Gastrocnemius medialis (tissue), 4 donors: ENCODE measurements around the gene S100A14. TPM values are rescaled to one million over a fixed set of nuclear protein-coding genes. Genes with fewer than 3 reads are reported as not detected.

Source experiments
- ATAC-seq, 2 donors: fragments of 150-250 bp; one replicate each; pipeline ENCODE4 v1.9.1; 2016
- DNase-seq, 2 donors: peaks; one replicate each; pipeline ENCODE4 v3.0.0-alpha.2; 2019
- H3K27ac ChIP-seq, 4 donors: fragments of 200-600 bp; sonication (generic); 1 replicate in 1 of 4; 2 replicates in 3 of 4; pipeline ENCODE4 v1.5.1; 2016 to 2018; ENCODE audit warnings: mild to moderate bottlenecking in 2 of 4, moderate library complexity in 1 of 4
- H3K27me3 ChIP-seq, 3 donors: fragments of 200-600 bp; sonication (generic) in 2 of 3; 1 replicate in 1 of 3; 2 replicates in 2 of 3; pipeline versions ENCODE4 v1.5.1 to v1.6.0; 2016 to 2019; ENCODE audit warnings: mild to moderate bottlenecking in 1 of 3, moderate library complexity in 1 of 3
- H3K36me3 ChIP-seq, 2 donors: fragments of 200-600 bp; sonication (generic) in 1 of 2; one replicate each; pipeline ENCODE4 v1.5.1; 2017 to 2018
- H3K4me1 ChIP-seq, 2 donors: fragments of 200-600 bp; sonication (generic) in 1 of 2; one replicate each; pipeline ENCODE4 v1.5.1; 2016 to 2017; ENCODE audit warnings: mild to moderate bottlenecking in 2 of 2
- H3K4me3 ChIP-seq, 4 donors: fragments of 200-600 bp; sonication (generic) in 3 of 4; 1 replicate in 1 of 4; 2 replicates in 3 of 4; pipeline ENCODE4 v1.5.1; 2016 to 2019; ENCODE audit warnings: mild to moderate bottlenecking in 2 of 4
- H3K9me3 ChIP-seq, 3 donors: fragments of 200-600 bp; sonication (generic) in 2 of 3; 1 replicate in 1 of 3; 2 replicates in 2 of 3; pipeline ENCODE4 v1.5.1; 2016 to 2019
- POLR2A ChIP-seq, 2 donors: fragments of 450-650 bp; IDR thresholded peaks; one replicate each; pipeline ENCODE4 v1.6.1; 2017; ENCODE audit warnings: antibody characterized with exemption in 2 of 2, mild to moderate bottlenecking in 2 of 2, moderate library complexity in 2 of 2
- in situ Hi-C, 4 donors: fragments of 200-750 bp; cut with MboI; loops; one replicate each; pipeline versions ENCODE4 v1.15.0 to v1.8.0; 2017; ENCODE audit warnings: low sequenced_read_pairs in 4 of 4
- intact Hi-C: fragments of 100-400 bp; cut with DNase I; formaldehyde crosslinking; loops from one replicate; pipeline ENCODE4 v1.15.1; 2023; ENCODE audit warnings: low total_unique reads
- total RNA-seq, 4 donors: library from RNA; depleted of rRNA; stranded (reverse); fragments of >200 nt; gene quantifications; one replicate each; pipeline versions ENCODE4 v1.1.0 to v1.2.3, GENCODE V29; 2016
- TF ChIP-seq, protein P1 (sequence below), 5 experiments: fragments of 450-650 bp in 3 of 5; fragments of 200-600 bp in 2 of 5; sonication (generic) in 2 of 5; IDR thresholded peaks in 4 of 5; conservative IDR thresholded peaks in 1 of 5; 1 replicate in 4 of 5; 2 replicates in 1 of 5; pipeline ENCODE4 v1.5.1; 2016 to 2019; ENCODE audit warnings: antibody characterized with exemption in 5 of 5, mild to moderate bottlenecking in 3 of 5, moderate library complexity in 3 of 5

S100A14 gene
- total RNA-seq, 4 donors from 2014 or later: 1.8 TPM; not detected in 3

DNA sequence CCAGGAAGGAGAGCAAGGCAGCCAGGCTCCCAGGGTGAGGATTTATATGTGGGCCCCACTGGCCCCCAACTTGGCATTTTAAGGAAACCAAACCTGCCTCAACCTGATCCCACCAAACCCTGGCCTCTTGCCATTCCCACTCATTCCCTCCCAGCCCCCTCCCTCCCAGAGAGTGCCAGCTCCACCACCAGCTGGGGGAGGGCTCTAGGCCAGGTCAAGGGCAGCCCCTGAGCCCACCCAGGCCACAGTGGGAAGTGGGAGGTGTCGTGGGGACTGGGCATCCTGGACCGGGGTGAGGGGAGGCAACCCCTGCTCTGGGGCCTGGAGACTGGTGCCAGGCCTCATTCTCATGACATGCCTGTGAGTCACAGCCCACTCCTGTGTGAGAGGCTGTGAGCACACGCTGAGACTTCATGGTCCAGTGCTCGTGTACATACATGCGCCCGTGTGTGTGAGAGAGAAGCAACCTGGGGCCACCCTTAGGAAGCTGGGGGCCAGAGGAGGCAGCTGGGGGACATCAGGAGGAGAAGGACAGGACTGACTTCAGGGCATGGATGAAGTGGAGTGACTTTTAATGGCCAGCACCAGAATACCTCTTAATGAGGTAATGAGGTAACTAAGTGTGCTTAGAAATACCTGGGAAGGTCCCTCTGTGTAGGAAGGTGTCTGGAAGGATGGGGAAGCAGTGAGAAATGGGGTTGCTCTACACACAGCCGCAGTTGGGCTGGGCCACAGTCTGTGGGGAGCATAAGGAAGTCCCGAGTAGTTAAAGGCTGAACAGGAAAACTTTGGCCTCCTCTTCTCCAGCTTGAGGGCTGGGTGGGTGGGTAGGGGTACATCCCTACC is 50.4 kb downstream of the S100A14 start, which contains the start of gene S100A2:
Gene S100A2, minus strand, starts transcription at position 316 of the 846 bp plus-strand sequence. CDS start 1,967 bp downstream, outside the sequence.
- H3K4me3 ChIP-seq: peak within 1 kb of the TSS in 1 of 4 donors; percentile 8
- TF ChIP-seq, protein P1, sequence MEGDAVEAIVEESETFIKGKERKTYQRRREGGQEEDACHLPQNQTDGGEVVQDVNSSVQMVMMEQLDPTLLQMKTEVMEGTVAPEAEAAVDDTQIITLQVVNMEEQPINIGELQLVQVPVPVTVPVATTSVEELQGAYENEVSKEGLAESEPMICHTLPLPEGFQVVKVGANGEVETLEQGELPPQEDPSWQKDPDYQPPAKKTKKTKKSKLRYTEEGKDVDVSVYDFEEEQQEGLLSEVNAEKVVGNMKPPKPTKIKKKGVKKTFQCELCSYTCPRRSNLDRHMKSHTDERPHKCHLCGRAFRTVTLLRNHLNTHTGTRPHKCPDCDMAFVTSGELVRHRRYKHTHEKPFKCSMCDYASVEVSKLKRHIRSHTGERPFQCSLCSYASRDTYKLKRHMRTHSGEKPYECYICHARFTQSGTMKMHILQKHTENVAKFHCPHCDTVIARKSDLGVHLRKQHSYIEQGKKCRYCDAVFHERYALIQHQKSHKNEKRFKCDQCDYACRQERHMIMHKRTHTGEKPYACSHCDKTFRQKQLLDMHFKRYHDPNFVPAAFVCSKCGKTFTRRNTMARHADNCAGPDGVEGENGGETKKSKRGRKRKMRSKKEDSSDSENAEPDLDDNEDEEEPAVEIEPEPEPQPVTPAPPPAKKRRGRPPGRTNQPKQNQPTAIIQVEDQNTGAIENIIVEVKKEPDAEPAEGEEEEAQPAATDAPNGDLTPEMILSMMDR (IDR thresholded peaks at IDR 0.05 in 4 of 5, conservative IDR thresholded peaks at IDR 0.05 in 1 of 5): no peak
- peak; percentile 29 to 33 for TF ChIP-seq POLR2A (IDR thresholded peaks at IDR 0.05)
- ATAC-seq (peak; percentile 48 to 65), DNase-seq (peak; percentile 67 to 77)
- no peaks in the 10 kb centered on the region for H3K36me3 ChIP-seq
- in situ Hi-C loops: loop anchor here in 3 of 4 donors (5.0 to 10.0 kb wide), 2 partner anchors 33 to 51 kb away; no protein-coding TSS in a partner anchor
- no peaks in the 10 kb centered on the region for H3K27me3 ChIP-seq
- no peaks in the 10 kb centered on the region for H3K9me3 ChIP-seq
- intact Hi-C loops: loop anchor here (1.0 to 10.0 kb wide), 5 partner anchors 75 to 422 kb away; partner anchors contain the start of genes ILF2, RAB13 and S100A9
- peak within 1 kb of the TSS; percentile 87 to 94 (median 92) for H3K27ac ChIP-seq
- H3K4me1 ChIP-seq: peaks cover 27 to 38% of the 10 kb centered on the region in 2 donors

Other genes starting within 250 kb of the S100A14 start
- 1 to 10 TPM in 2 of 4 donors, not detected in 2; 2.2 to 2.9 TPM for gene S100A12, start 240.7 kb downstream of the S100A14 start, total RNA-seq
- gene S100A8, start 225.3 kb downstream of the S100A14 start, total RNA-seq: 10 to 100 TPM in 2 of 4 donors, 1 to 10 TPM in 2; 4.2 to 41.6 (median 12.5) TPM
- gene S100A7A, start 199.8 kb downstream of the S100A14 start, total RNA-seq: not detected
- not detected for gene S100A7, start 155.7 kb downstream of the S100A14 start, total RNA-seq
- gene S100A6, start 80.3 kb downstream of the S100A14 start, total RNA-seq: 100 to 1,000 TPM; 153 to 361 (median 224) TPM
- not detected for gene S100A5, start 75.4 kb downstream of the S100A14 start, total RNA-seq
- 100 to 1,000 TPM in 3 of 4 donors, 10 to 100 TPM in 1; 76.8 to 377 (median 144) TPM for gene S100A4, start 70.5 kb downstream of the S100A14 start, total RNA-seq
- gene S100A3, start 67.1 kb downstream of the S100A14 start, total RNA-seq: 1 to 10 TPM in 1 of 4 donors, under 1 TPM in 1, not detected in 2; 0.88 to 1.6 TPM
- 10 to 100 TPM in 1 of 4 donors, not detected in 3; 14.7 TPM for gene S100A2, start 50.5 kb downstream of the S100A14 start, total RNA-seq
- gene S100A16, start 3.2 kb downstream of the S100A14 start, total RNA-seq: 10 to 100 TPM; 21.5 to 52.1 (median 40.7) TPM
- 100 to 1,000 TPM; 113 to 237 (median 159) TPM for gene S100A13, start 11.2 kb upstream of the S100A14 start, total RNA-seq
- 100 to 1,000 TPM; 390 to 932 (median 616) TPM for gene S100A1, start 12.1 kb upstream of the S100A14 start, total RNA-seq
- gene CHTOP, start 17.7 kb upstream of the S100A14 start, total RNA-seq: 10 to 100 TPM; 49.5 to 73.4 (median 59.1) TPM
- gene SNAPIN, start 42.4 kb upstream of the S100A14 start, total RNA-seq: 100 to 1,000 TPM in 1 of 4 donors, 10 to 100 TPM in 3; 64.0 to 127 (median 90.0) TPM
- 100 to 1,000 TPM; 110 to 138 (median 117) TPM for gene ILF2, start 54.7 kb upstream of the S100A14 start, total RNA-seq
- gene NPR1, start 62.4 kb upstream of the S100A14 start, total RNA-seq: 1 to 10 TPM; 3.0 to 7.1 (median 4.5) TPM
- 10 to 100 TPM; 16.1 to 28.0 (median 19.9) TPM for gene INTS3, start 111.7 kb upstream of the S100A14 start, total RNA-seq
- gene SLC27A3, start 159.1 kb upstream of the S100A14 start, total RNA-seq: 1 to 10 TPM; 2.3 to 7.9 (median 3.7) TPM